Lower leg skin (tissue), 4 donors: ENCODE measurements around the gene SLC34A1. TPM values are rescaled to one million over a fixed set of nuclear protein-coding genes. Genes with fewer than 3 reads are reported as not detected.
A peak's percentile ranks its signal among the peaks of the same experiment; 100 is the strongest.

Source experiments
- DNase-seq, 2 donors: peaks; one replicate each; pipeline ENCODE4 v3.0.0-alpha.2; 2019; ENCODE audit warnings: low spot score in 2 of 2
- H3K4me3 ChIP-seq: fragments of 200-600 bp; sonication (generic); 2 replicates; pipeline ENCODE4 v1.5.1; 2017; ENCODE audit warnings: mild to moderate bottlenecking, low read depth; ENCODE audit not compliant: poor library complexity, severe bottlenecking
- POLR2A ChIP-seq, 2 donors: fragments of 450-650 bp; IDR thresholded peaks; one replicate each; pipeline ENCODE4 v1.6.1; 2016 to 2017; ENCODE audit warnings: antibody characterized with exemption in 2 of 2, mild to moderate bottlenecking in 1 of 2, moderate library complexity in 1 of 2
- WGBS, 2 donors: methylation state at CpG; one replicate each; pipeline ENCODE4 v1.1.5; 2018; 5-methylcytosine and 5-hydroxymethylcytosine counted together
- intact Hi-C: fragments of 100-400 bp; cut with DNase I; formaldehyde crosslinking; loops from one replicate; pipeline ENCODE4 v1.15.0; 2023; ENCODE audit warnings: low total_unique reads
- total RNA-seq, 4 donors: library from RNA; depleted of rRNA; stranded (reverse); fragments of >200 nt; gene quantifications; one replicate each; pipeline ENCODE4 v1.1.0, GENCODE V29; 2016
- TF ChIP-seq, protein P1 (sequence below), 3 donors: fragments of 450-650 bp; IDR thresholded peaks; one replicate each; pipeline ENCODE4 v1.5.1; 2016; ENCODE audit warnings: antibody characterized with exemption in 3 of 3, mild to moderate bottlenecking in 3 of 3, moderate library complexity in 2 of 3

SLC34A1 gene
- total RNA-seq, 4 donors from 2014 or later = 0.12 to 0.39 TPM; not detected in 2

- H3K4me3 ChIP-seq = peak within 1 kb of the TSS; percentile 76
- DNase-seq = peak; percentile 32 to 92
- WGBS, 2 donors = 0% methylated on average over 29 to 63 of the region's 82 CpGs
- no peak for TF ChIP-seq POLR2A (IDR thresholded peaks at IDR 0.05)
- TF ChIP-seq, protein P1, sequence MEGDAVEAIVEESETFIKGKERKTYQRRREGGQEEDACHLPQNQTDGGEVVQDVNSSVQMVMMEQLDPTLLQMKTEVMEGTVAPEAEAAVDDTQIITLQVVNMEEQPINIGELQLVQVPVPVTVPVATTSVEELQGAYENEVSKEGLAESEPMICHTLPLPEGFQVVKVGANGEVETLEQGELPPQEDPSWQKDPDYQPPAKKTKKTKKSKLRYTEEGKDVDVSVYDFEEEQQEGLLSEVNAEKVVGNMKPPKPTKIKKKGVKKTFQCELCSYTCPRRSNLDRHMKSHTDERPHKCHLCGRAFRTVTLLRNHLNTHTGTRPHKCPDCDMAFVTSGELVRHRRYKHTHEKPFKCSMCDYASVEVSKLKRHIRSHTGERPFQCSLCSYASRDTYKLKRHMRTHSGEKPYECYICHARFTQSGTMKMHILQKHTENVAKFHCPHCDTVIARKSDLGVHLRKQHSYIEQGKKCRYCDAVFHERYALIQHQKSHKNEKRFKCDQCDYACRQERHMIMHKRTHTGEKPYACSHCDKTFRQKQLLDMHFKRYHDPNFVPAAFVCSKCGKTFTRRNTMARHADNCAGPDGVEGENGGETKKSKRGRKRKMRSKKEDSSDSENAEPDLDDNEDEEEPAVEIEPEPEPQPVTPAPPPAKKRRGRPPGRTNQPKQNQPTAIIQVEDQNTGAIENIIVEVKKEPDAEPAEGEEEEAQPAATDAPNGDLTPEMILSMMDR (IDR thresholded peaks at IDR 0.05) = no peak
- intact Hi-C loops = loop anchor here (1.0 kb wide), 1 partner anchor 35 kb away; no protein-coding TSS in a partner anchor
Observed at GRCh38 chr5:177426566-177427210, 42.5 kb downstream of the SLC34A1 start, which contains the start of gene GRK6. Gene GRK6, plus strand, starts transcription at chr5:177426676. Its CDS starts 170 bp downstream, at chr5:177426846.

DNA sequence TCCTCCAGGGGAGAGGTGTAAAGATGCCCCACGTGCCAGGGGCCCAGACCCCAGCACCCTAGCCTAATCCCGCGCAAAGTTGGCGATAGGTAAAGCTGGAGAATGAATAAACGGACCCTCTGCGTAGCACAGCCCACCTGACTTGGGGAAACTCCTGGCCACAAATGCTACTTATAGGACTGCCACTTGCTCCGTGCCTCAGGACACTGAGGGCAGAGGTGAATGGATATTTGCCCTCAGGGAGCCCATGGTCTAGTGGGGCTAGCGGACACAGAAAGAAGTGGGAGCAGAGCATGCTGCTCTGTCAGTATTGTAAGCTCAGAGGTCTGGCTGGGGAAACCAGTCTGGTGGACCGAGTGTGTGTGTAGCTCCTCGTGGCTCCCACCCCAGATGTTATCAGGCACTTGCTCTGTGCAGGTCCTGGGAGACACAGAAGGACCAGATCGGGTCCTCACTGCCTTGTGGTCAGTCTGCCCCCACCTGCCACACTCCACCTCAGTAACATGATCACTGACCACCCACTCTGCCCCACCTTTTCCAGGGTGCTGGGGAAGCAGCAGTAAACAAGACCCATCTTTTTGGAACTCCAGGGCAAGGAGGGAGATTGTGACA is 43.1 kb downstream of the SLC34A1 start:
- intact Hi-C loops = no loop called here

DNA sequence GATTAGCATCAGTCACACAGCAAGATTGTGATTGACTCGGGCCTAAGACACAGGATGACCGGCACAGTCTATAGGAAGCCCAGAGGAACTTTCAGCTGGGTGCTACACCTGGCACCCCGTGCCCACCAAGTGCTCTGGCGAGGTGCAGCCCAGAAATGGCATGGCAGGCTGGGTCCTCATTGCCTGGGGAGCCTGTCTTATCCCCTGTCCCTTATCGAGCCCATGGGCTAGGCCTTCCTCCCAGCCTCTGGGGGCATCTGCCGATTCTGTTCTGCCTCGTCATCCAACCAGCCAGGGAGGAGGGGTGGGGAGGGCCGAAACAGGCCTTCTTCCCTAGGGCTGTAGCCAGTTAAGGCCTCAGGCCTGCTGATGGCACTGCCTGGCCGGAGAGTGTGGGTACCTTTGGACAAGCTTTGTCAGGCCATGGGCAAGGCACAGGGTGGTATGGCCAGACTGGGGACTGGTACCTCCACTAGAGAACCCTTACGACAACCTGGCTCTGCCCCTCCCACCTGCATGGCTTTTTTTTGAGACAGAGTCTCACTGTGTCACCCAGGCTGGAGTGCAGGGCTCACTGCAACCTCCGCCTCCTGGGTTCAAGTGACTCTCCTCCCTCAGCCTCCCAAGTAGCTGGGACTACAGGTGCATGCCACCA is 43.8 kb downstream of the SLC34A1 start:
- 57 to 62% methylated on average over 7 to 9 of the region's 11 CpGs for WGBS, 2 donors
- no peak for TF ChIP-seq POLR2A (IDR thresholded peaks at IDR 0.05)
- TF ChIP-seq, protein P1 (IDR thresholded peaks at IDR 0.05) = no peak
- peak in 1 of 2 donors; percentile 15 for DNase-seq
- no peak overlapping the region for H3K4me3 ChIP-seq
- intact Hi-C loops = no loop called here

More for the DNA sequence above, 43.1 kb downstream of the SLC34A1 start:
- peak in 1 of 2 donors; percentile 21 for DNase-seq
- peak overlapping the region; percentile 76 for H3K4me3 ChIP-seq
- 10 to 12% methylated on average over 8 to 11 of the region's 11 CpGs for WGBS, 2 donors
- TF ChIP-seq, protein P1 (IDR thresholded peaks at IDR 0.05) = no peak
- TF ChIP-seq POLR2A (IDR thresholded peaks at IDR 0.05) = no peak

- intact Hi-C loops = no loop called here
- 80 to 81% methylated on average over 10 of the region's 10 CpGs for WGBS, 2 donors
- H3K4me3 ChIP-seq = no peak overlapping the region
- DNase-seq = no peak
- TF ChIP-seq, protein P1 (IDR thresholded peaks at IDR 0.05) = no peak
- TF ChIP-seq POLR2A (IDR thresholded peaks at IDR 0.05) = no peak
Observed at GRCh38 chr5:177428574-177429217, 44.5 kb downstream of the SLC34A1 start.

- 68 to 74% methylated on average over 6 of the region's 6 CpGs for WGBS, 2 donors
- peak in 1 of 2 donors; percentile 67 for DNase-seq
- intact Hi-C loops = loop anchor here (2.0 kb wide), 1 partner anchor 39 kb away; no protein-coding TSS in a partner anchor
- TF ChIP-seq, protein P1 (IDR thresholded peaks at IDR 0.05) = no peak
- TF ChIP-seq POLR2A (IDR thresholded peaks at IDR 0.05) = no peak
- H3K4me3 ChIP-seq = no peak overlapping the region
Observed at GRCh38 chr5:177429248-177430040, 45.2 kb downstream of the SLC34A1 start.
